Suprapubic skin (tissue), 4 donors: ENCODE data around the gene RPL22.

Experiments
- CTCF ChIP-seq, 2 donors: fragments of 200-600 bp in 1 of 2; fragments of 450-650 bp in 1 of 2; sonication (generic) in 1 of 2; IDR thresholded peaks; one replicate each; pipeline ENCODE4 v1.5.1; 2016 to 2019; ENCODE audit warnings: antibody characterized with exemption in 2 of 2, mild to moderate bottlenecking in 1 of 2, moderate library complexity in 1 of 2
- EP300 ChIP-seq: sonication (generic); formaldehyde crosslinking; IDR thresholded peaks from one replicate; pipeline ENCODE4 v1.6.1; 2017; ENCODE audit warnings: antibody characterized with exemption
- POLR2A ChIP-seq, 2 donors: fragments of 450-650 bp; IDR thresholded peaks; one replicate each; pipeline ENCODE4 v1.6.1; 2017; ENCODE audit warnings: antibody characterized with exemption in 2 of 2, mild to moderate bottlenecking in 2 of 2, moderate library complexity in 2 of 2
- POLR2AphosphoS5 ChIP-seq, 3 donors: sonication (generic); formaldehyde crosslinking; IDR thresholded peaks; one replicate each; pipeline ENCODE4 v1.6.1; 2017; ENCODE audit warnings: antibody characterized with exemption in 3 of 3

DNA sequence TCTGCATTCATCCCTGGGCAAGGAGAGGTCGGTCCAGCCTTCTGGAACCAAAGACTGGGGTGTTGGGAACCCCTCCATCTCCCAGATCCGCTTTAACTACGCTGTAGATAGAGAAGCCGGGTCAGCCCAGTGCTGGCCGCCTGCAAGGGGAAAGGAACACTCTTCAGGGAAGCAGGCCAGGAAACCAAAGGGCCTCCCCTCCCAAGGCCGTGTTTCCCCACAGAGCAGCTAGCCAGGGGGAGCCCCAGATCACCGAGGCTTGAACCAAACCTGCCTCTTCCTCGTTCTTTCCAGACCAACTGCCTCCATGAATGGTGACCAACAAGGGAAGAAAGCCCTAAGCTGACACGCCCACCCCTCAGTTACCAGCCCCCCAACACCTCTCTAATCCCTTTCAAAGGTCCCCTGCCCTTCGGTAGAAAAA is 18.0 kb downstream of the RPL22 start:
- TF ChIP-seq CTCF (IDR thresholded peaks at IDR 0.05) (no peak), POLR2AphosphoS5 (IDR thresholded peaks at IDR 0.05) (no peak), POLR2A (IDR thresholded peaks at IDR 0.05) (no peak), EP300 (no peak)
